SK-N-SH treated with all-trans-retinoic acid at 6 μM for 48 hours (cell line): ENCODE results near the gene NPY1R.

Source experiments
- ARNTL ChIP-seq: fragments of 450-650 bp; formaldehyde crosslinking; IDR thresholded peaks from 2 replicates; pipeline ENCODE4 v1.5.0; 2020; ENCODE audit warnings: low read depth, mild to moderate bottlenecking, moderate library complexity, borderline replicate concordance
- CSDC2 ChIP-seq: fragments of 250-450 bp; sonication (Bioruptor Pico); IDR thresholded peaks from 2 replicates; pipeline ENCODE4 v1.5.0; 2020; ENCODE audit warnings: mild to moderate bottlenecking, moderate library complexity
- CSRNP3 ChIP-seq: fragments of 250-450 bp; sonication (Bioruptor Pico); IDR thresholded peaks from 2 replicates; pipeline ENCODE4 v1.5.1; 2021; ENCODE audit warnings: mild to moderate bottlenecking, moderate library complexity
- GLIS3 ChIP-seq: fragments of 250-450 bp; sonication (Bioruptor Pico); IDR thresholded peaks from 2 replicates; pipeline ENCODE4 v1.5.0; 2020; ENCODE audit warnings: mild to moderate bottlenecking, moderate library complexity
- ISL1 ChIP-seq: fragments of 250-450 bp; sonication (Bioruptor Pico); IDR thresholded peaks from 2 replicates; pipeline ENCODE4 v2.1.2; 2022; ENCODE audit warnings: mild to moderate bottlenecking, moderate library complexity
- PATZ1 ChIP-seq: fragments of 250-450 bp; sonication (Bioruptor Pico); IDR thresholded peaks from 2 replicates; pipeline ENCODE4 v1.8.0; 2020; ENCODE audit warnings: mild to moderate bottlenecking, moderate library complexity, borderline replicate concordance
- PPARA ChIP-seq: fragments of 250-450 bp; sonication (Bioruptor Pico); IDR thresholded peaks from 2 replicates; pipeline ENCODE4 v1.5.0; 2020; ENCODE audit warnings: mild to moderate bottlenecking, borderline replicate concordance
- TSHZ2 ChIP-seq: fragments of 250-450 bp; sonication (Bioruptor Pico); IDR thresholded peaks from 2 replicates; pipeline ENCODE4 v1.5.0; 2020; ENCODE audit warnings: mild to moderate bottlenecking, moderate library complexity
- ZC3H10 ChIP-seq: fragments of 250-450 bp; sonication (Bioruptor Pico); IDR thresholded peaks from 2 replicates; pipeline ENCODE4 v1.5.1; 2021; ENCODE audit warnings: mild to moderate bottlenecking, moderate library complexity
- ZFP3 ChIP-seq: fragments of 250-450 bp; sonication (Bioruptor Pico); IDR thresholded peaks from 2 replicates; pipeline ENCODE4 v1.5.0; 2020; ENCODE audit warnings: mild to moderate bottlenecking, moderate library complexity
- ZFP30 ChIP-seq: fragments of 450-650 bp; formaldehyde crosslinking; IDR thresholded peaks from 2 replicates; pipeline ENCODE4 v1.5.0; 2022; ENCODE audit warnings: mild to moderate bottlenecking, moderate library complexity
- ZNF8 ChIP-seq: fragments of 450-650 bp; formaldehyde crosslinking; IDR thresholded peaks from 2 replicates; pipeline ENCODE4 v1.5.0; 2020; ENCODE audit warnings: mild to moderate bottlenecking, moderate library complexity

- TF ChIP-seq ISL1 (CRISPR knock-in tag) (no peak), ARNTL (CRISPR knock-in tag) (no peak), ZC3H10 (CRISPR knock-in tag) (no peak), PATZ1 (CRISPR knock-in tag) (no peak), ZFP30 (no peak), CSDC2 (CRISPR knock-in tag) (no peak), TSHZ2 (CRISPR knock-in tag) (no peak), ZNF8 (no peak), PPARA (CRISPR knock-in tag) (no peak), CSRNP3 (CRISPR knock-in tag) (no peak), ZFP3 (no peak), GLIS3 (CRISPR knock-in tag) (no peak)
These were observed 3.0 kb upstream of the NPY1R start for GRCh38 chr4:163335384-163335783.
